Left ventricle myocardium inferior (tissue), 1 donor: ENCODE measurements around the gene SH3BP5L. TPM values are rescaled to one million over a fixed set of nuclear protein-coding genes. Genes with fewer than 3 reads are reported as not detected.

Source experiments
- DNase-seq: peaks from one replicate; pipeline ENCODE4 v3.0.0-alpha.2; 2020
- H3K27ac ChIP-seq: fragments of 200-600 bp; replicated peaks from 2 replicates; pipeline ENCODE4 v1.8.0; 2021
- H3K27me3 ChIP-seq: fragments of 200-600 bp; 2 replicates; pipeline ENCODE4 v1.8.0; 2021; ENCODE audit warnings: low read depth
- H3K36me3 ChIP-seq: fragments of 200-600 bp; 2 replicates; pipeline ENCODE4 v1.8.0; 2021
- H3K4me1 ChIP-seq: fragments of 200-600 bp; 2 replicates; pipeline ENCODE4 v1.8.0; 2021
- H3K4me3 ChIP-seq: fragments of 200-600 bp; 2 replicates; pipeline ENCODE4 v1.8.0; 2021; ENCODE audit warnings: mild to moderate bottlenecking, moderate library complexity
- H3K9me3 ChIP-seq: fragments of 200-600 bp; replicated peaks from 2 replicates; pipeline ENCODE4 v1.8.0; 2021
- intact Hi-C: fragments of 100-400 bp; cut with micrococcal nuclease; formaldehyde crosslinking; loops from one replicate; pipeline ENCODE4 v1.11.0; 2022
- total RNA-seq: library from RNA; stranded (reverse); fragmentation: NEBNext Ultra II Directional; extraction: Animal tissue kit (Norgen Biotek cat#: 25700); gene quantifications from one replicate; pipeline ENCODE4 v1.2.1, GENCODE V29; 2021
- TF ChIP-seq, protein P1 (sequence below): fragments of 200-600 bp; IDR thresholded peaks from 2 replicates; pipeline ENCODE4 v1.8.0; 2021; ENCODE audit warnings: antibody characterized with exemption, mild to moderate bottlenecking, borderline replicate concordance
- donor health status: DM: no; HTN: yes; CAD: no; lungs with severe emphysema.

SH3BP5L gene
- total RNA-seq, 1 donor from 2014 or later: 18.0 TPM

GRCh38 chr1:248787430-248787829, 38.3 kb downstream of the SH3BP5L start:
- H3K36me3 ChIP-seq: no peaks in the 10 kb centered on the region
- H3K4me1 ChIP-seq: no peaks in the 10 kb centered on the region
- intact Hi-C loops: no loop called here
- no peak for DNase-seq
- TF ChIP-seq, protein P1, sequence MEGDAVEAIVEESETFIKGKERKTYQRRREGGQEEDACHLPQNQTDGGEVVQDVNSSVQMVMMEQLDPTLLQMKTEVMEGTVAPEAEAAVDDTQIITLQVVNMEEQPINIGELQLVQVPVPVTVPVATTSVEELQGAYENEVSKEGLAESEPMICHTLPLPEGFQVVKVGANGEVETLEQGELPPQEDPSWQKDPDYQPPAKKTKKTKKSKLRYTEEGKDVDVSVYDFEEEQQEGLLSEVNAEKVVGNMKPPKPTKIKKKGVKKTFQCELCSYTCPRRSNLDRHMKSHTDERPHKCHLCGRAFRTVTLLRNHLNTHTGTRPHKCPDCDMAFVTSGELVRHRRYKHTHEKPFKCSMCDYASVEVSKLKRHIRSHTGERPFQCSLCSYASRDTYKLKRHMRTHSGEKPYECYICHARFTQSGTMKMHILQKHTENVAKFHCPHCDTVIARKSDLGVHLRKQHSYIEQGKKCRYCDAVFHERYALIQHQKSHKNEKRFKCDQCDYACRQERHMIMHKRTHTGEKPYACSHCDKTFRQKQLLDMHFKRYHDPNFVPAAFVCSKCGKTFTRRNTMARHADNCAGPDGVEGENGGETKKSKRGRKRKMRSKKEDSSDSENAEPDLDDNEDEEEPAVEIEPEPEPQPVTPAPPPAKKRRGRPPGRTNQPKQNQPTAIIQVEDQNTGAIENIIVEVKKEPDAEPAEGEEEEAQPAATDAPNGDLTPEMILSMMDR: no peak
- no peak overlapping the region for H3K27ac ChIP-seq
- H3K27me3 ChIP-seq: peaks cover 24% of the 10 kb centered on the region
- H3K4me3 ChIP-seq: no peak overlapping the region
- H3K9me3 ChIP-seq: no peaks in the 10 kb centered on the region

DNA sequence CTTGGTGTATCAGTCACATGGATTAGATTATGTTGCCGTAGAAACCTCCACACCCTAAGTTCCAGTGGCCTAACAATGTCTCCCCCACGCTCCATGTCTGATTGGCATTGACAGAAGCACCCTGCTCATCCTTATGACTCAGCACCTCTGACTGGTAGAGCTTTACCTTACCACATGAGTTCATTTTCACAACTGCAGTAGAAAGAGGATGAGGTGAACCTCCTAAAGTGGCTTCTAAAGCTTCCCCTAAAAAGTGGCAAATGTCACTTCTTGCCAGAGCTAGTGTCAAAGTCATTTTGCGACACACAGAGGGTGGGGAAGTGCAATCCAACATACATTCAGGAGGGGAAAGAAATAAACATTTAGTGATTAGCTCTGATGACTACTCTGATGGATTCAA, 39.6 kb downstream of the SH3BP5L start:
- peaks cover 26% of the 10 kb centered on the region for H3K27me3 ChIP-seq
- DNase-seq: no peak
- H3K27ac ChIP-seq: no peak overlapping the region
- no peaks in the 10 kb centered on the region for H3K4me1 ChIP-seq
- intact Hi-C loops: no loop called here
- H3K36me3 ChIP-seq: no peaks in the 10 kb centered on the region
- H3K4me3 ChIP-seq: no peak overlapping the region
- TF ChIP-seq, protein P1: no peak
- peaks cover 4% of the 10 kb centered on the region for H3K9me3 ChIP-seq

GRCh38 chr1:248783367-248783766, 42.3 kb downstream of the SH3BP5L start:
- no peak for DNase-seq
- TF ChIP-seq, protein P1: no peak

DNA sequence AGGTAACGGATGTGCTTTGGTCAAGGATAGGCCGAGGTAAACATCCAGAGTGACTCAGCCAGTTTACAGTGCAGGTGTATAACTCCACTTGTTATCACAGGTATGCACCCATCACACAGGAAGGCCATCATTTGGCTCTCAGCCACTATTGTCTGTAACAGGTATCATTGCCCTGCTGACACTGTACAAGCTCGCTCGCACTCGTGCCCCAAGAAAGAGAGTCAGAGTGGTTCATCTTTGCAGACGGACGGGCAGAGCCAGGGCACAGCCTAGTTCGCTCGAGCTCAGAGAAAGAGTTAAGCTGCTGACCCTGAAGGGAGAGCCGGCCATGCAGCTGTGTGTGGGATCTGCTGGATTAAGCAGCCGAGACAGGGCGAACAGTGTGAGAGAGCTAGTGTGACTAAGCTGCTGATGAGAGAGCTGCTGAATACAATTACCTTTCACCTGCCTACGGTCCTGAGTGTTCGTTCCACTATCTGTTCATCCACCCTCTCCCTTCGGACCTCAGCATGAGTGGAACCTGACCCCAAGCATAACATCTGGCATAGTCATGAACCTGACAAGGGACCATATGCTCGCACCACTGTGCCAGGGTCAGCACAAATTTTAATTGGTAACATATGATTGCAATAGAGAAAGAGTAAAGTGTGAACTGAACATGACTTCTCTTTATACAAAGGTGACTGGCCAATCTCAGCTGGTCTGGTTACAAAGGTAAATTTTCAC, 43.1 kb downstream of the SH3BP5L start:
- Histone ChIP-seq H3K9me3 (peaks cover 11% of the 10 kb centered on the region), H3K27ac (no peak overlapping the region), H3K4me1 (no peaks in the 10 kb centered on the region), H3K27me3 (peaks cover 14% of the 10 kb centered on the region), H3K4me3 (no peak overlapping the region), H3K36me3 (no peaks in the 10 kb centered on the region)
- intact Hi-C loops: no loop called here
- TF ChIP-seq, protein P1: no peak
- DNase-seq: no peak

More at GRCh38 chr1:248783367-248783766, 42.3 kb downstream of the SH3BP5L start:
- no peaks in the 10 kb centered on the region for H3K4me1 ChIP-seq
- H3K27me3 ChIP-seq: peaks cover 19% of the 10 kb centered on the region
- no peak overlapping the region for H3K4me3 ChIP-seq
- H3K9me3 ChIP-seq: peaks cover 9% of the 10 kb centered on the region
- H3K27ac ChIP-seq: no peak overlapping the region
- intact Hi-C loops: no loop called here
- no peaks in the 10 kb centered on the region for H3K36me3 ChIP-seq

DNA sequence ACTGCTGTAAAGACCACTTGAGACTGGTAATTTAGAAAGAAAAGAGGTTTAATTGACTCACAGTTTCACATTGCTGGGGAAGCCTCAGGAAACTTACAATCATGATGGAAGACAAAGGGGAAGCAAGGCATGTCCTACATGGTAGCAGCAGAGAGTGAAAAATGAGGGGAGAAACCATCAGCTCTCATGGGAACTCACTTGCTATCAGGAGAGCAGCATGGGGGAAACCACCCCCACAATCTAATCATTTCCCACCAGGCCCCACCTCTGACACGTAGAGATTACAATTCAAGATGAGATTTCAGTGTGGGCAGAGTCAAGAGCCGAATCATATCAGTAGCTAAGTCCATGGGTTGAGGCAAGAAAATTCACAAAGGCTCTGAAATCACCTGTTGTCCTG, 46.4 kb downstream of the SH3BP5L start:
- Histone ChIP-seq H3K27ac (no peak overlapping the region), H3K4me1 (no peaks in the 10 kb centered on the region), H3K36me3 (no peaks in the 10 kb centered on the region), H3K4me3 (no peak overlapping the region), H3K27me3 (peaks cover 18% of the 10 kb centered on the region), H3K9me3 (peaks cover 26% of the 10 kb centered on the region)
- intact Hi-C loops: no loop called here
- TF ChIP-seq, protein P1: no peak
- DNase-seq: no peak
